Measurements from ENCODE around the gene SAMD8.
"Not testable (repeated sequence)": the region's sequence is repeated elsewhere in the genome, so short reads cannot be mapped to it uniquely, and the experiment has no call there.

DNA sequence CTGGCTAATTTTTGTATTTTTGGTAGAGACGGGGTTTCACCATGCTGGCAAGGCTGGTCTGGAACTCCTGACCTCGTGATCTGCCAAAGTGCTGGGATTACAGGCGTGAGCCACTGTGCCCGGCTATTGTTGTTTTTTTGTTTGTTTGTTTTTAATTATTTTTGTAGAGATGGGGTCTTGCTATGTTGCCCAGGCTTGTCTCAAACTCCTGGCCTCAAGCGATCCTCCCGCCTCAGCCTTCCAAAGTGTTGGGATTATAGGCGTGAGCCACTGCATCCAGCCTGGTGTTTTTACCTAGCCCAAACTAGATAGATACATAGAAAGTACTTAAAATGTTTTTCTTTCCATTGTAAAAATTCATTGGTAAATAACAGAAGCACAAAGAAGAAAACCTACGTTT, 110.0 kb downstream of the SAMD8 start:
- TF ChIP-seq CTCF (IDR thresholded peaks at IDR 0.05); POLR2A (IDR thresholded peaks at IDR 0.05; ENCODE audit: low read depth); EP300 (IDR thresholded peaks at IDR 0.05); POLR2AphosphoS5 (IDR thresholded peaks at IDR 0.05): not testable (repeated sequence)

Data from esophagus muscularis mucosa (tissue), 4 donors.